Measurements from ENCODE around the gene CA5A. TPM values are rescaled to one million over a fixed set of nuclear protein-coding genes. Genes with fewer than 3 reads are reported as not detected.

CA5A gene
- total RNA-seq, 1 experiment from 2014 or later, result 1.7 TPM

DNA sequence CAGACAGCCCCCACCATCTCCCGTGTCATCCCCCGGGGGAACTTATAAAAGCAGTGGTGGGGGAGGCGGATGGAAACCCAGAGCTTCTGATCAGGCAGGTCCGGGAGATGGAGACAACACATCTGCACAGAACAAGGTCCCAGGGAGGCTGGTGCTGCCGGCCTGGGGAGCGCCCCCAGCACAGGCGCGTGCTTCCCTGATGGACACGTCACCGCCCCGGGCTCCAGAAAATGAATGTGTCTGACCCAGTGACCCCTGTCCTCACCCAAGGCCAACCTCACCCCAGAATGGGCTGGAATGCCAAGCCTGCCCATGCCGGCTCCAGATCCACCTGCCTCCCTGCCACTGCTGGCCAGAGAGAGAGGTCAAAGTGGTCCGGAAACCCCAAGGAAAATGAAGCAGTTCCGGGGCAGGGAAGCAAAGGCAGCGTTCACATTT lies 79.5 kb downstream of the CA5A start:
- POLR2A ChIA-PET, result no interaction called here
- no peak for DNase-seq
- H3K9me3 ChIP-seq, result no peaks in the 10 kb centered on the region
- no peaks in the 10 kb centered on the region for H3K27me3 Mint-ChIP-seq (ENCODE audit: insufficient read depth, unreplicated experiment)
- H3K4me1 Mint-ChIP-seq (ENCODE audit: low read depth, unreplicated experiment), result peaks cover 56% of the 10 kb centered on the region
- CTCF ChIA-PET, result interaction anchor here (0.6 to 1.1 kb wide), 3 partner anchors 11 to 221 kb away, joined by 3 to 5 read pairs (median 3); no protein-coding TSS in a partner anchor
- BruUV-seq (replicated peaks), result no TSS peak
- H3K36me3 Mint-ChIP-seq (ENCODE audit: insufficient read depth, unreplicated experiment), result peaks cover 100% of the 10 kb centered on the region
- no peaks in the 10 kb centered on the region for H3K27me3 ChIP-seq (replicated peaks; ENCODE audit: control insufficient read depth, insufficient read depth, low read length)
- TF ChIP-seq, protein P1, sequence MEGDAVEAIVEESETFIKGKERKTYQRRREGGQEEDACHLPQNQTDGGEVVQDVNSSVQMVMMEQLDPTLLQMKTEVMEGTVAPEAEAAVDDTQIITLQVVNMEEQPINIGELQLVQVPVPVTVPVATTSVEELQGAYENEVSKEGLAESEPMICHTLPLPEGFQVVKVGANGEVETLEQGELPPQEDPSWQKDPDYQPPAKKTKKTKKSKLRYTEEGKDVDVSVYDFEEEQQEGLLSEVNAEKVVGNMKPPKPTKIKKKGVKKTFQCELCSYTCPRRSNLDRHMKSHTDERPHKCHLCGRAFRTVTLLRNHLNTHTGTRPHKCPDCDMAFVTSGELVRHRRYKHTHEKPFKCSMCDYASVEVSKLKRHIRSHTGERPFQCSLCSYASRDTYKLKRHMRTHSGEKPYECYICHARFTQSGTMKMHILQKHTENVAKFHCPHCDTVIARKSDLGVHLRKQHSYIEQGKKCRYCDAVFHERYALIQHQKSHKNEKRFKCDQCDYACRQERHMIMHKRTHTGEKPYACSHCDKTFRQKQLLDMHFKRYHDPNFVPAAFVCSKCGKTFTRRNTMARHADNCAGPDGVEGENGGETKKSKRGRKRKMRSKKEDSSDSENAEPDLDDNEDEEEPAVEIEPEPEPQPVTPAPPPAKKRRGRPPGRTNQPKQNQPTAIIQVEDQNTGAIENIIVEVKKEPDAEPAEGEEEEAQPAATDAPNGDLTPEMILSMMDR (IDR thresholded peaks at IDR 0.05; ENCODE audit: insufficient read depth in 1 of 2, low read depth in 1 of 2, low read length in 1 of 2, severe bottlenecking in 1 of 2, unreplicated experiment in 1 of 2), result no peak
- peak overlapping the region; percentile 99 for H3K27ac Mint-ChIP-seq (ENCODE audit: unreplicated experiment)
- intact Hi-C loops (cut with micrococcal nuclease; ENCODE audit: unreplicated experiment), result no loop called here
- no peaks in the 10 kb centered on the region for H3K9me3 Mint-ChIP-seq (ENCODE audit: unreplicated experiment)
- peaks cover 66% of the 10 kb centered on the region for H3K4me1 ChIP-seq
- H3K4me3 Mint-ChIP-seq (ENCODE audit: unreplicated experiment), result peak overlapping the region; percentile 25
- H3K36me3 ChIP-seq (ENCODE audit: control insufficient read depth, insufficient read depth, low read length), result peaks cover 3% of the 10 kb centered on the region
- H3K4me3 ChIP-seq (ENCODE audit: low read depth, low read length), result no peak overlapping the region

DNA sequence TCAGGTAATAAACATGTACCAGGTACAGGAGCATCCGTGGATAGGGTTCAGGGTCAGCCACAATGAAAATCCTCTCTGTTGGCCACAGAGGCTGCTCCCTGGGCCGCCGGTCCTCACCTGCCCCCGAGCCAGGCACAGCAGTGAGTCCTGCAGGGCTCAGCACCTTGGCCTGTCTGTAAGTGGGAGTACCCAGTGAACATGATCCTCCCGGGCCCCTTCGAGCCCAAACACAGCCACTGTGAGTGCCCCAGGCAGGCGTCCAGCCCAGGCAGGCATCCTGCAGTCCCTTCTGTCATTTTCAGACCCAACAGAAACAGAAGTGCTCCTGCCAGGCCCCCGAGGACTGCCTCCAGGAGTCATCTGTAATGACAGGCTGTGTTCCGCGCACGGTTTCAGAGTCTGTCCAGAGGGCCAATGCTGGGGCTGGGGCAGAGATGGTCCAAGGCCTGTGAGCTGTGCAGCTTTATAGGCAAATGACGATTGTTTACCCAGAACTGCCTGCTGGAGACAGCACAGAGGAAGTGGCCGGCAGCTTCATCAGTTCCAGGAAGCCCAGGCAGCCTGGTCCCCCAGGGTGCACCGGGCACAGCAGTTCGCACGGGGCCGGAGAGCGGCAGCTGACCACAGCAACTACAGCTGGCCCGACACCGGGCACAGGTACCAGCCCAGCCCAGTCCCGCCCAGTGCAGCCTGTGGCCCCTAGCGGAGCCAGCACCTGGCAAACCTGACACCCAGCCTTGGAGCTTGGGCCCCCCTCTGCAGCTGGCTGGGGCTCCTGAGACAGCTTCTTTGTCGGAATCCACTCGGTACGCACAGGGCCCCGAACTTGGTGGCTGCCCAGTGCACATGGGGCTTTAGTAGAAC lies 80.2 kb downstream of the CA5A start:
- intact Hi-C loops (cut with micrococcal nuclease; ENCODE audit: unreplicated experiment), result no loop called here
- Histone ChIP-seq H3K27me3 (replicated peaks; ENCODE audit: control insufficient read depth, insufficient read depth, low read length) (no peaks in the 10 kb centered on the region), H3K9me3 (no peaks in the 10 kb centered on the region), H3K36me3 (ENCODE audit: control insufficient read depth, insufficient read depth, low read length) (peaks cover 4% of the 10 kb centered on the region), H3K4me3 (ENCODE audit: low read depth, low read length) (no peak overlapping the region), H3K4me1 (peaks cover 70% of the 10 kb centered on the region)
- Mint-ChIP-seq H3K4me1 (ENCODE audit: low read depth, unreplicated experiment) (peaks cover 58% of the 10 kb centered on the region), H3K27ac (ENCODE audit: unreplicated experiment) (peak overlapping the region; percentile 99), H3K4me3 (ENCODE audit: unreplicated experiment) (peak overlapping the region; percentile 42), H3K36me3 (ENCODE audit: insufficient read depth, unreplicated experiment) (peaks cover 100% of the 10 kb centered on the region), H3K9me3 (ENCODE audit: unreplicated experiment) (no peaks in the 10 kb centered on the region), H3K27me3 (ENCODE audit: insufficient read depth, unreplicated experiment) (no peaks in the 10 kb centered on the region)
- BruUV-seq (replicated peaks), result no TSS peak
- ChIA-PET CTCF (interaction anchor here (0.6 to 1.1 kb wide), 2 partner anchors 90 to 220 kb away, joined by 3 to 5 read pairs; no protein-coding TSS in a partner anchor), POLR2A (interaction anchor here (1.1 kb wide), 1 partner anchor 13 kb away, joined by 3 read pairs; the partner anchor contains the start of gene SLC7A5)
- TF ChIP-seq, protein P1 (IDR thresholded peaks at IDR 0.05; ENCODE audit: insufficient read depth in 1 of 2, low read depth in 1 of 2, low read length in 1 of 2, severe bottlenecking in 1 of 2, unreplicated experiment in 1 of 2), result no peak
- no peak for DNase-seq

DNA sequence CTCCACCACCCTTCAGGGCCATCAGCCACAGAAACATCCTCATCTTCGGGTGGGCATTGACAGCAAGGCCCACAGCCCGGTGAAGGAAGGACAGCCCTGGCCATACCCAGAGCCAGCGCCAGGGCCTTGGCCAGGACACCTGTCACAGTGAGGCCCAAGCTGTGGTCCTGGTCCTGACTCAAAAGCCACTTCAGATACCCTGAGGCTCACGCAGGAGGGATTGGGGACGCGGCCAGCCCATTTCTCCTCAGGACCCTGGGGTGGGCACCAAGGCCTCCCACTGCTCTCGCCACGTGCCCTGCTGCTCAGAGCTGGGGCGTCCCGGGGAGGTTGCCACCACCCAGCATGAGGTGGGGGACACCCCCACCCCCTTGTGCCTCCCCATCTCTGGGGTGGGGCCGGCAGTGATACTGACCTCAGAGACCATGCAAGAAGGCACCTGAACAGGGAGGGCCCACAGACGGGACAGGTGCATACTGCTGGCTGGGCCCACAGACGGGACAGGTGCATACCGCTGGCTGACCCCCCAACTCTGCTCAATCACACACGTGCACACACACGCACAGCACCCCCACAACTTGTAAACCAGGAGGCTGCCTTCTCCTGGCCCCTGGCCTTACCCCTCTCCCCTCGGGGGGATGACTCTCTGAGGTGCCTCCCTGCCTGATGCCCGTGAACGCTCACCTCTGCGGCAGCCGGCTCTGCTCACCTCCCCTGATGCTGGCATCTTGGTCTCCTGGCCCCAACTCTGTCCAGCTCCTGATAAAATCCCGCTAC lies 81.2 kb downstream of the CA5A start:
- no peaks in the 10 kb centered on the region for H3K27me3 Mint-ChIP-seq (ENCODE audit: insufficient read depth, unreplicated experiment)
- Histone ChIP-seq H3K4me3 (ENCODE audit: low read depth, low read length) (no peak overlapping the region), H3K27me3 (replicated peaks; ENCODE audit: control insufficient read depth, insufficient read depth, low read length) (no peaks in the 10 kb centered on the region), H3K9me3 (no peaks in the 10 kb centered on the region), H3K4me1 (peaks cover 71% of the 10 kb centered on the region), H3K36me3 (ENCODE audit: control insufficient read depth, insufficient read depth, low read length) (peaks cover 3% of the 10 kb centered on the region; the same call in 1 of the 2 replicates)
- TF ChIP-seq, protein P1 (IDR thresholded peaks at IDR 0.05; ENCODE audit: insufficient read depth in 1 of 2, low read depth in 1 of 2, low read length in 1 of 2, severe bottlenecking in 1 of 2, unreplicated experiment in 1 of 2), result no peak
- intact Hi-C loops (cut with micrococcal nuclease; ENCODE audit: unreplicated experiment), result loop anchor here (5.0 kb wide), 1 partner anchor 92 kb away; no protein-coding TSS in a partner anchor
- no peaks in the 10 kb centered on the region for H3K9me3 Mint-ChIP-seq (ENCODE audit: unreplicated experiment)
- no peak for DNase-seq
- ChIA-PET CTCF (no interaction called here), POLR2A (interaction anchor here (1.1 kb wide), 1 partner anchor 14 kb away, joined by 3 read pairs; the partner anchor contains the start of gene SLC7A5)
- H3K36me3 Mint-ChIP-seq (ENCODE audit: insufficient read depth, unreplicated experiment), result peaks cover 100% of the 10 kb centered on the region
- peak overlapping the region; percentile 42 for H3K4me3 Mint-ChIP-seq (ENCODE audit: unreplicated experiment)
- peaks cover 53% of the 10 kb centered on the region for H3K4me1 Mint-ChIP-seq (ENCODE audit: low read depth, unreplicated experiment)
- peak overlapping the region; percentile 99 for H3K27ac Mint-ChIP-seq (ENCODE audit: unreplicated experiment)
- BruUV-seq (replicated peaks), result no TSS peak
